IPS-15b (cell line): ENCODE data around the gene MTUS2.

ENCODE experiments used
- H3K27me3 ChIP-seq: one replicate; pipeline ENCODE4 v1.6.1; 2013; ENCODE audit warnings: low read length; ENCODE audit not compliant: control insufficient read depth, insufficient read depth
- H3K36me3 ChIP-seq: one replicate; pipeline ENCODE4 v1.6.1; 2013; ENCODE audit warnings: low read length; ENCODE audit not compliant: control insufficient read depth, insufficient read depth
- H3K4me1 ChIP-seq: one replicate; pipeline ENCODE4 v1.6.1; 2013; ENCODE audit warnings: mild to moderate bottlenecking, low read length; ENCODE audit not compliant: control insufficient read depth, insufficient read depth
- H3K4me3 ChIP-seq: one replicate; pipeline ENCODE4 v1.5.1; 2013; ENCODE audit warnings: low read depth, low read length
- H3K9ac ChIP-seq: one replicate; pipeline ENCODE4 v1.6.1; 2013; ENCODE audit warnings: low read depth, mild to moderate bottlenecking, low read length
- H3K9me3 ChIP-seq: one replicate; pipeline ENCODE4 v1.6.1; 2013; ENCODE audit warnings: mild to moderate bottlenecking, low read length; ENCODE audit not compliant: control insufficient read depth, insufficient read depth

The MTUS2 gene

GRCh38 chr13:28864544-28864943 is 44.4 kb downstream of the MTUS2 start:
- no peak overlapping the region for H3K9ac ChIP-seq
- H3K27me3 ChIP-seq, result no peaks in the 10 kb centered on the region
- no peaks in the 10 kb centered on the region for H3K36me3 ChIP-seq
- no peaks in the 10 kb centered on the region for H3K4me1 ChIP-seq
- H3K4me3 ChIP-seq, result no peak overlapping the region
- H3K9me3 ChIP-seq, result no peaks in the 10 kb centered on the region

DNA sequence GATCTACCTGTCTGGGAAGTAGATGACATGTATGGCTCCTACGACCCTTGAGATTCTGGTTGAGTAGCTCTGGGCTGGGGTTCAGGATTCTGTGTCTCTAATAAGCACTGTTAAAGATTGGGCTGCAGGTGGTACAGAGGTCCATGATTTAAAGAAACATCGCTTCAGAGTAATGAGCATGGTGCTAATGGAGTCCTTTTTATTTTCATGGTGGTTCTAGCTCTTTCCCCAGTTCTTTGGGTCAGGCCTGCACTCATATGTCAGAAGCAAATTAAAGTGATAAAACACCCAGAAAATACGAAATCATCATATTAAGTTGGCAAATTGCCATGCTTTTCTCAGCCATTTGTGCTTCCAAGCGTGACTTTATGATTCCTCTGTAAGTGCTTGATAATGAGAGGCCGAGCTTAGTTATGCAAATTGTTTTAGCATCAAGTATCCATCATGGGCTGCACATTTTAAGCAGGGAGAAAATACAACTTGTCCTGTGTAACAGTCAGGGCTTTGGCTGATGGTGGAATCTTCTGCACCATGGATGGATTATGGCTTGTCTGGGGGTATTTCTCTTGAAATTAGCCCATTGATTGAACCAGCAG is 45.1 kb downstream of the MTUS2 start:
- H3K9me3 ChIP-seq, result no peaks in the 10 kb centered on the region
- no peak overlapping the region for H3K4me3 ChIP-seq

GRCh38 chr13:28865951-28866350 is 45.8 kb downstream of the MTUS2 start:
- Histone ChIP-seq H3K27me3 (no peaks in the 10 kb centered on the region), H3K9ac (no peak overlapping the region), H3K4me3 (no peak overlapping the region), H3K36me3 (no peaks in the 10 kb centered on the region), H3K4me1 (no peaks in the 10 kb centered on the region), H3K9me3 (no peaks in the 10 kb centered on the region)

More for the DNA sequence above, 45.1 kb downstream of the MTUS2 start:
- no peak overlapping the region for H3K9ac ChIP-seq
- H3K36me3 ChIP-seq, result no peaks in the 10 kb centered on the region
- no peaks in the 10 kb centered on the region for H3K27me3 ChIP-seq
- H3K4me1 ChIP-seq, result no peaks in the 10 kb centered on the region

DNA sequence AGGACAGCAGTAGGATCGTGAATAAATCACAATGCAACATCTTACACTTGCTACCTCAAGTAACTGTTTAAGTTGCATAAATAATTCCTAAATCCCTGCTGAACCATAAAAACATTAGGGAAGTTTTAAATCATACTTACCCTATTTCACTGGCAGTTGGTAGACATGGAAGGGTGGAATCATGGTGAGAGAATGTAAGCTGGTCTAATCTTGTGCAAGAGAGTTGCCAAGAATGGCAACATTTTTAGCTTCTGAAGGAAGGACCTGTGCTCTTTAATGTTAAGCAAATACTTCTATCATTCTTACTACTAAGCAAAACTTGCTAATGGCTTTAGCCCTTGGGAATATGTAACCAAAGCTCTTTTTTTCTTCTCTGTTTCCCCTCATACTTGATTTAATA is 46.8 kb downstream of the MTUS2 start:
- Histone ChIP-seq H3K4me1 (no peaks in the 10 kb centered on the region), H3K36me3 (no peaks in the 10 kb centered on the region), H3K4me3 (no peak overlapping the region), H3K9me3 (no peaks in the 10 kb centered on the region), H3K9ac (no peak overlapping the region), H3K27me3 (no peaks in the 10 kb centered on the region)

- no peaks in the 10 kb centered on the region for H3K4me1 ChIP-seq
- H3K36me3 ChIP-seq, result no peaks in the 10 kb centered on the region
- H3K9ac ChIP-seq, result no peak overlapping the region
- H3K9me3 ChIP-seq, result no peaks in the 10 kb centered on the region
- no peaks in the 10 kb centered on the region for H3K27me3 ChIP-seq
- no peak overlapping the region for H3K4me3 ChIP-seq
Measured at GRCh38 chr13:28867564-28867963, 47.4 kb downstream of the MTUS2 start.

DNA sequence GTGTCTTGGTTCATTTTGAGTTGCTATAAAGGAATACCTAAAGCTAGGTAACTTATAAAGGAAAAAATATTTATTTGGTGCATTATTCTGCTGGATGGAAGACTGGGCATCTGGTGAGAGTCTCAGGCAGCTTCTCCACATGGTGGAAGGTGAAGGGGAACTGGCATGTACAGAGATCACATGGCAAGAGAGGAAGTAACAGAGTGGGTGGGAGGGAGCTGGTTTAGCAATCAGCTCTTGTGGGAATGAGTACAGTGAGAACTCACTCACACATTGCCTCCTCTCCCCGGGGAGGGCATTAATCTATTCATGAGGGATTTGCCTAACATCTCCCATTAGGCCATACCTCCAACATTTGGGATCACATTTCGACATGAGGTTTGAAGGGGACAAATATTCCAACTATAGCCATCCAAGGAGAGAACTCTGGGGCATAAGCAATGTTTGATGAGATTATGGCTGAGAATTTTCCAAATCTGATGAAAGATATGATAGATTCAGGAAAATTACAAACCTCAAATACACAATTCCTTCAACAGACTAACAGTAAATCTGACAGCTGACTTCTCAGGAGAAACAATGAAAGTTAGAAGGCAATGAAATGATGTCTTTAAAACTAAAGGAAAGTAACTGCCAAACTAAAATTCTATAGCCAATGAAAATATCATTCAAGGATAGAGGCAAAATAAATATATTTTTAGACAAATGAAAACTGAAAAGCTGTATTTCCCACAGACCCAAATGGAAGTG is 52.5 kb downstream of the MTUS2 start:
- no peak overlapping the region for H3K9ac ChIP-seq

GRCh38 chr13:28875846-28876615 is 55.9 kb downstream of the MTUS2 start:
- H3K36me3 ChIP-seq, result no peaks in the 10 kb centered on the region
- H3K4me3 ChIP-seq, result no peak overlapping the region
- H3K9me3 ChIP-seq, result peaks cover 3% of the 10 kb centered on the region
- no peaks in the 10 kb centered on the region for H3K27me3 ChIP-seq
- H3K4me1 ChIP-seq, result no peaks in the 10 kb centered on the region
- H3K9ac ChIP-seq, result no peak overlapping the region

More for the DNA sequence above, 52.5 kb downstream of the MTUS2 start:
- H3K4me3 ChIP-seq, result no peak overlapping the region
- no peaks in the 10 kb centered on the region for H3K27me3 ChIP-seq
- no peaks in the 10 kb centered on the region for H3K4me1 ChIP-seq
- H3K9me3 ChIP-seq, result peaks cover 3% of the 10 kb centered on the region
- H3K36me3 ChIP-seq, result no peaks in the 10 kb centered on the region

GRCh38 chr13:28877408-28877807 is 57.3 kb downstream of the MTUS2 start:
- Histone ChIP-seq H3K36me3 (no peaks in the 10 kb centered on the region), H3K4me3 (no peak overlapping the region), H3K9me3 (peaks cover 3% of the 10 kb centered on the region), H3K4me1 (no peaks in the 10 kb centered on the region), H3K9ac (no peak overlapping the region), H3K27me3 (no peaks in the 10 kb centered on the region)

- Histone ChIP-seq H3K9me3 (no peaks in the 10 kb centered on the region), H3K27me3 (no peaks in the 10 kb centered on the region), H3K4me3 (no peak overlapping the region), H3K36me3 (no peaks in the 10 kb centered on the region), H3K4me1 (no peaks in the 10 kb centered on the region), H3K9ac (no peak overlapping the region)
Measured at GRCh38 chr13:28885181-28885580, 65.0 kb downstream of the MTUS2 start.

GRCh38 chr13:28889086-28889732 is 69.1 kb downstream of the MTUS2 start:
- no peaks in the 10 kb centered on the region for H3K9me3 ChIP-seq
- H3K27me3 ChIP-seq, result no peaks in the 10 kb centered on the region
- H3K4me1 ChIP-seq, result no peaks in the 10 kb centered on the region
- no peak overlapping the region for H3K9ac ChIP-seq
- no peaks in the 10 kb centered on the region for H3K36me3 ChIP-seq
- no peak overlapping the region for H3K4me3 ChIP-seq

GRCh38 chr13:28890712-28891111 is 70.6 kb downstream of the MTUS2 start:
- no peaks in the 10 kb centered on the region for H3K4me1 ChIP-seq
- H3K27me3 ChIP-seq, result no peaks in the 10 kb centered on the region
- H3K9ac ChIP-seq, result no peak overlapping the region
- no peaks in the 10 kb centered on the region for H3K9me3 ChIP-seq
- H3K4me3 ChIP-seq, result no peak overlapping the region
- H3K36me3 ChIP-seq, result no peaks in the 10 kb centered on the region
